ENCODE data around the gene TM7SF3. TPM values are rescaled to one million over a fixed set of nuclear protein-coding genes. Genes with fewer than 3 reads are reported as not detected.

The TM7SF3 gene
- total RNA-seq, 2 experiments from 2014 or later, result 8.3 to 9.5 TPM

GRCh38 chr12:26971963-26972362 lies 42.2 kb downstream of the TM7SF3 start:
- peak; percentile 6 to 88 (median 40) for DNase-seq
- Histone ChIP-seq H3K4me3 (ENCODE audit: low read length) (no peak overlapping the region), H3K27ac (ENCODE audit: low read depth in 1 of 2, low read length in 2 of 2) (peak overlapping the region in 1 of 2 donors; percentile 2), H3K36me3 (ENCODE audit: insufficient read depth, low read length) (peaks cover 33% of the 10 kb centered on the region), H3K27me3 (ENCODE audit: control insufficient read depth in 1 of 2, insufficient read depth in 2 of 2, low read length in 2 of 2) (no peaks in the 10 kb centered on the region), H3K9me3 (ENCODE audit: control insufficient read depth in 1 of 2, insufficient read depth in 1 of 2, low read length in 2 of 2) (no peaks in the 10 kb centered on the region), H3K4me1 (ENCODE audit: insufficient read depth, low read length) (peaks cover 4% of the 10 kb centered on the region)
- ChIA-PET CTCF (interaction anchor here (0.9 to 1.7 kb wide), 6 partner anchors 9 to 87 kb away, joined by 3 to 9 read pairs (median 5); partner anchors contain the start of genes MED21 and TM7SF3), POLR2A (interaction anchor here (0.7 to 1.4 kb wide), 6 partner anchors 30 to 271 kb away, joined by 3 to 7 read pairs (median 4); partner anchors contain the start of gene MED21)
- no peak for TF ChIP-seq CTCF (IDR thresholded peaks at IDR 0.05)
- intact Hi-C loops (cut with DNase I, micrococcal nuclease), result loop anchor here (5.0 kb wide), 2 partner anchors 35 to 40 kb away; partner anchors contain the start of genes TM7SF3 (in 2 of the 2), FGFR1OP2 (in 1 of the 2) and INTS13 (in 1 of the 2)
- peaks cover 23% of the 10 kb centered on the region for H3K4me1 Mint-ChIP-seq (ENCODE audit: low read depth)
- peak overlapping the region; percentile 55 for H3K27ac Mint-ChIP-seq
- no peaks in the 10 kb centered on the region for H3K27me3 Mint-ChIP-seq
- peak; percentile 99 for ATAC-seq (ENCODE audit: poor library complexity)
- no peaks in the 10 kb centered on the region for H3K9me3 Mint-ChIP-seq
- no peak overlapping the region for H3K4me3 Mint-ChIP-seq
- H3K36me3 Mint-ChIP-seq (ENCODE audit: low read depth), result peaks cover 53% of the 10 kb centered on the region

DNA sequence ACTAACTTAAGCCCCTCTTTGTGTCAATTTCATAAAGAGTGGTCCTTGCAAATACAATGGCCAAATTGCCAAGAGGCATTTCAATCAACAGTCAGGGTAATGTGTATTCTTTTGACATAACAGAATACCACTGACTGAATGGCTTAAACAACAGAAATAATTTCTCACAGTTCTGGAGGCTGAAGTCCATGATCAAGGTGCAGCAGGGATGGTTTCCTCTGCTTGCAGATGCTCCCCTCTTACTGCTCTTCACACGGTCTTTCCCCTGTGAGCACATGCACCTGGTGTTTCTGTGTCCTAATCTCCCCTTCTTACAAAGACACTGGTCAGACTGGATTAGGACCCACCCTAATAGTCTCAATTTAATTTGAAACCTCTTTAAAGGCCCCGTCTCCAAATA lies 44.0 kb downstream of the TM7SF3 start:
- H3K36me3 ChIP-seq (ENCODE audit: insufficient read depth, low read length), result peaks cover 34% of the 10 kb centered on the region
- DNase-seq (no peak), ATAC-seq (ENCODE audit: poor library complexity) (no peak)
- no peak overlapping the region for H3K27ac ChIP-seq (ENCODE audit: low read depth in 1 of 2, low read length in 2 of 2)
- peaks cover 51% of the 10 kb centered on the region for H3K36me3 Mint-ChIP-seq (ENCODE audit: low read depth)
- no peaks in the 10 kb centered on the region for H3K27me3 Mint-ChIP-seq
- intact Hi-C loops (cut with DNase I, micrococcal nuclease), result loop anchor here (5.0 kb wide), 2 partner anchors 33 to 42 kb away; partner anchors contain the start of genes TM7SF3 (in 2 of the 2), FGFR1OP2 (in 1 of the 2) and INTS13 (in 1 of the 2)
- H3K27me3 ChIP-seq (ENCODE audit: control insufficient read depth in 1 of 2, insufficient read depth in 2 of 2, low read length in 2 of 2), result no peaks in the 10 kb centered on the region
- no peak overlapping the region for H3K4me3 ChIP-seq (ENCODE audit: low read length)
- no peak overlapping the region for H3K4me3 Mint-ChIP-seq
- no peak for TF ChIP-seq CTCF (IDR thresholded peaks at IDR 0.05)
- POLR2A ChIA-PET, result no interaction called here
- peak overlapping the region; percentile 55 for H3K27ac Mint-ChIP-seq
- CTCF ChIA-PET, result interaction anchor here (0.6 kb wide), 1 partner anchor 44 kb away, joined by 3 read pairs; the partner anchor contains the start of gene TM7SF3
- no peaks in the 10 kb centered on the region for H3K9me3 ChIP-seq (ENCODE audit: control insufficient read depth in 1 of 2, insufficient read depth in 1 of 2, low read length in 2 of 2)
- H3K4me1 ChIP-seq (ENCODE audit: insufficient read depth, low read length), result peaks cover 4% of the 10 kb centered on the region
- peaks cover 23% of the 10 kb centered on the region for H3K4me1 Mint-ChIP-seq (ENCODE audit: low read depth)
- no peaks in the 10 kb centered on the region for H3K9me3 Mint-ChIP-seq

DNA sequence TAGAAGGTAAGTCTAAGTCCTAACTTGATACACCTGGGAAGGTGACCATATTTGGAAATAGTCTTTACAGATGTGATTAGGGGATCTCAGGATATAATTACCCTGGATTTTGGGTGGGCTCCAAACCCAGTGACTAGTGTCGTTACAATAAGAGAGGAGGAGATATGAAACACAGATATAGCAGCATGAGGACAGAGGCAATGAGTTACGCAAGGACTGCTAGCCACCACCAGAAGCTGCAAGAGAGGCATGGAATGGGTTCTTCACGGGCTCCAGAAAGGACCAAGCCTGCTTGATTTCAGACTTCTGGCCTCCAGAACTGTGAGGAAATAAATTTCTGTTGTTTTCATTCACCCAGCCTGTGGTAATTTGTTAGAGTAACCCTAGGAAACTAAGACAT lies 47.3 kb downstream of the TM7SF3 start:
- Mint-ChIP-seq H3K4me3 (no peak overlapping the region), H3K4me1 (ENCODE audit: low read depth) (peaks cover 19% of the 10 kb centered on the region), H3K27me3 (no peaks in the 10 kb centered on the region), H3K36me3 (ENCODE audit: low read depth) (peaks cover 61% of the 10 kb centered on the region), H3K27ac (no peak overlapping the region), H3K9me3 (no peaks in the 10 kb centered on the region)
- no peaks in the 10 kb centered on the region for H3K9me3 ChIP-seq (ENCODE audit: control insufficient read depth in 1 of 2, insufficient read depth in 1 of 2, low read length in 2 of 2)
- DNase-seq, result no peak
- ChIA-PET POLR2A (no interaction called here), CTCF (no interaction called here)
- H3K4me3 ChIP-seq (ENCODE audit: low read length), result no peak overlapping the region
- TF ChIP-seq CTCF (IDR thresholded peaks at IDR 0.05), result no peak
- H3K27me3 ChIP-seq (ENCODE audit: control insufficient read depth in 1 of 2, insufficient read depth in 2 of 2, low read length in 2 of 2), result no peaks in the 10 kb centered on the region
- no peak for ATAC-seq (ENCODE audit: poor library complexity)
- no peak overlapping the region for H3K27ac ChIP-seq (ENCODE audit: low read depth in 1 of 2, low read length in 2 of 2)
- intact Hi-C loops (cut with DNase I, micrococcal nuclease), result no loop called here
- peaks cover 39% of the 10 kb centered on the region for H3K36me3 ChIP-seq (ENCODE audit: insufficient read depth, low read length)
- H3K4me1 ChIP-seq (ENCODE audit: insufficient read depth, low read length), result peaks cover 4% of the 10 kb centered on the region

All from CD4-positive, alpha-beta T cell (primary cell).